Stimulated activated CD8-positive, alpha-beta memory T cell treated with anti-CD3 and anti-CD28 coated beads, Interleukin-7, amount 100 ng/mL, for 48 hours (primary cell): Measurements from ENCODE around the gene TMTC1.
"Not testable (repeated sequence)": the region's sequence is repeated elsewhere in the genome, so short reads cannot be mapped to it uniquely, and the experiment has no call there.

Source experiments
- DNase-seq, 2 donors: peaks; one replicate each; pipeline ENCODE4 v3.0.0-alpha.2; 2020; ENCODE audit warnings: low read depth in 1 of 2; ENCODE audit errors: extremely low read depth in 1 of 2

The TMTC1 gene

GRCh38 chr12:29783773-29784666, at the start of gene TMTC1:
Gene TMTC1, minus strand, starts transcription at chr12:29783942. Its CDS starts 191 bp downstream, at chr12:29783751.
- DNase-seq: no peak

- no peak for DNase-seq
Observed at GRCh38 chr12:29831173-29831572, 47.4 kb upstream of the TMTC1 start.

DNA sequence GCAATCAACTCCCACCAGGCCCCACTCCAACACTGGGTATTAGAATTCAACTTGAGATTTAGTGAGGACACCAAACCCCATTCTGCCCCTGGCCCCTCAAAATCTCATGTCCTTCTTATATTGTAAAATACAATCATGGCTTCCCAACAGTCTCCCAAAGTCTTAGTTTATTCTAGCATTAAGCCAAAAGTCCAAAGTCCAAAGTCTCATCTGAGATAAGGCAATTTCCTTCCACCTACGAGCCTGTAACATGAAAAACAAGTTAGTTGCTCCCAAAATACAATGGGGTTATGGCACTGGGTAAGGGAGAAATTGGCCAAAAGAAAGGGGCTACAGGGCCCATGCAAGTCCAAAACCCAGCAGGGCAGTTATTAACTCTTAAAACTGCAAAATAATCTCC, 46.6 kb upstream of the TMTC1 start:
- no peak for DNase-seq

DNA sequence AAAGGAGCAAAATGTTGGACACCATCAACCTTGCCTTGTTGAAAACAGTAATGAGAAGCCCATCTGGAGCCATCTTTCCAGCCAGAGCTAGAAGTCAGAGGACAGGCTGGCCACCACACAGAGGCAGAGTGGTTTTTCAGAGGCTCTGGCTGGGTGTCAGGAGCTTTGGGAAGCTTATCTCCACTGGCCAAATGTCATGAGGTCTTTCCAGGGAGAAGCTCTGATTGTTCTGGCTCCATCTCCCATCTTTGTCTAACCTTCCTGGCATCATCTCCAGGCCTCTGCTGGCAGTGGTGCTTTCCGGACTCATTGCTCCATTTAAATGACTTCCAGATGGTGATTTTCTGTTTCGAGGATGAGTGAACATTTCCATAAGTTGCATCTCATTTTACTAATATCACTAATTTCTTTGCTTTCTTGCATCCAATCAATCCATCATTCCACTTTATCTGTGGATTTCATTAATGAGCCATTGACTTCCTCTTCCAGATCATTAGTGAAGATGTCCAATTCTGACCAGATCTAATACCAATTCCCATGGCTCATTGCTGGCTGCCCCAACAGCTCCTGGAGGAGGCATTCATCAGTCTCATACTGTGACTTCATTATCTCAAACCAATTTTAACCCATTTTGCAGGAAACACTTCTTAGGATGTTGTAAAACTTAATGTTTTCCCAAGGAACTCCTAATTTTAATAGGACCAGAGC, 35.3 kb upstream of the TMTC1 start:
- no peak for DNase-seq

DNA sequence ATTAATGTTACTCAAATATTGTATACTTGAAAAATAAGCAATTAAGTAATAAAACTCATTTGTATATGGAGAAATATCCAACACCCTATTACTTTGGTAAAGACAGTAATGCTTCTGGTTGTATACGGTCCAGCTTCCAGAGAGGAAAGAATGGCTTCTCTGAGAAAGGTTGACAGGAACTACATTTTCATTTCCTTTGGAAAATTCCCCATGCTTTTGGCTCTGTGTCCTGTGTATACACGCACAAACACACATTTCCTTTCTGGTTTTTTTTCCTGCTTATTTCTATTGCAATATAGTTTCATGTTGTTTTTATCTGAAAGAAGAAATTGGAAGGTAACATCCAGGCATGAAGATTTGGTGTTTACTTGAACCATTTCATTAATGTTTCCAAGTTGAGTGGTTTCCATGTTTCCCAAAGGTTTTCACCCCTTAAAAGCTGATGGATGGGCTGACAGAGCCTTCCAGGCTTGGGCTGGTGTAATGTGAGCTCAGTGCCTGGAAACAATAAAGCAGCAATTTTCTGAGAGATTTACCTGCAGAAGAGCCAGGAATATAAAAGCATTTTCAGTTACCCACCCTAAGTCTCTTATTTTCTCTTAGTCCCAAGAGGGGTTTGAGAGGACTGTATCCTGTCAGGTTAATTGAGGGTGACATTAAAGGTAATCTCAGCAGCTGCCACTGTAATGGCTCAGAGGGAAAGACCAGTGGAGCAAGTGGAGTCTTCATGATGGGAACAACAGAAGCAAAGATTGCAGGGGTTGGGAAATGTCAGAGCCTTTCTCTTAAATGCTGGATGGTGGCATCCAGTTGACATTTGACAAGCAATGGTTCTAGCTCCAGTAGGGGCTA, 33.4 kb upstream of the TMTC1 start:
- DNase-seq: no peak

- DNase-seq: not testable (repeated sequence)
Observed at GRCh38 chr12:29809616-29810361, 26.0 kb upstream of the TMTC1 start.

DNA sequence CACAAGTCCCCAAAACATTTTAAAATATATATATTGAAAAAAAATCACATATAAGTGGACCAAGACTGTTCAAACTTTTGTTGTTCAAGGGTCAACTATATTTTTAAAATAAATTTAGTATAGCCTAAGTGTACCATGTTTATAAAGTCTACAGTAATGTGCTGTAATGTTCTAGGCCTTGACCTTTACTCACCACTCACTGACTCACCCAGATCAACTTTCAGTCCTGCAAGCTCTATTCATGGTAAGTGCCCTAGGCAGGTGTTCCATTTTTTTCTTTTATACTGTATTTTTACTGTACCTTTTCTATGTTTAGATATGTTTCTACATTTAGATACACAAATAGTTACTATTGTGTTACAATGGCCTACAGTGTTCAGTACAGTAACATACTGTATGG, 23.4 kb upstream of the TMTC1 start:
- DNase-seq: no peak

DNA sequence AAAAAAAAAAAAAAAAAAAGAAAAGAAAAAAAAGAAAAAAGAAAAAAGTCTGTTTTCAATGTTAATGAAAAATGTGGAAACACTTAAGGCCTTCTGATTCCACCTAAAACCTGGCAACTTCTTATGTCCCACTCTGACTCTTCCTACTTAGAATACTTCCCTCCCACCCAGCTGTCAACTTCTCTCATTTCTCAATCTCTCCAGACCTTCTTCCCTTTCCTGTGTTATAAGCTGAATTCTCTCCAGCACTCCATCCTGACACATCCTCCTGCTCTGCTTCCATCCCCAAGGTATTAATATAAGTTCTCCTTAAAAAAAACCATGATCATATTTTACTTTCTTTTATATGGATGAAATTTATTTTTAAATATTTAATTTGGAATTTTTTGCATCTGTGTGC, 20.3 kb upstream of the TMTC1 start:
- no peak for DNase-seq

DNA sequence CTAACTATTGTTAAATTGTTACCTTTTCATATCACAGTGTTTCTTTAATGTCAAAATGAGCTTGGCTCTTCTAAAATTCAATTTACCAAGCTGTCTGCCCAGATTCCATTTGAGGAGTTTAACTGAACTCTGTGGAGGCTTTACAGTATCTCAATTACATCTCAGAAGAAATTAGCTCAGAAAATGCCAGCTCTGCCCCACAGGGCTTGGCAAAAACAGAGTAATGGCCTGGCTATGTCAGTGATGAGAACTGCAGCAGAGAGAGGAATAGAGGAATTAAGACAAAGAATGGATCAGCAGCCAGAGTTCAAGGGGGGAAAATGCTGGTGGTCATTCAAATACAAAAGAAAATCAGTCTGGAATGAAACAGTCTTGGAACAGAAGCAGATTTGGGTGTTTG, 15.8 kb upstream of the TMTC1 start:
- DNase-seq: no peak

DNA sequence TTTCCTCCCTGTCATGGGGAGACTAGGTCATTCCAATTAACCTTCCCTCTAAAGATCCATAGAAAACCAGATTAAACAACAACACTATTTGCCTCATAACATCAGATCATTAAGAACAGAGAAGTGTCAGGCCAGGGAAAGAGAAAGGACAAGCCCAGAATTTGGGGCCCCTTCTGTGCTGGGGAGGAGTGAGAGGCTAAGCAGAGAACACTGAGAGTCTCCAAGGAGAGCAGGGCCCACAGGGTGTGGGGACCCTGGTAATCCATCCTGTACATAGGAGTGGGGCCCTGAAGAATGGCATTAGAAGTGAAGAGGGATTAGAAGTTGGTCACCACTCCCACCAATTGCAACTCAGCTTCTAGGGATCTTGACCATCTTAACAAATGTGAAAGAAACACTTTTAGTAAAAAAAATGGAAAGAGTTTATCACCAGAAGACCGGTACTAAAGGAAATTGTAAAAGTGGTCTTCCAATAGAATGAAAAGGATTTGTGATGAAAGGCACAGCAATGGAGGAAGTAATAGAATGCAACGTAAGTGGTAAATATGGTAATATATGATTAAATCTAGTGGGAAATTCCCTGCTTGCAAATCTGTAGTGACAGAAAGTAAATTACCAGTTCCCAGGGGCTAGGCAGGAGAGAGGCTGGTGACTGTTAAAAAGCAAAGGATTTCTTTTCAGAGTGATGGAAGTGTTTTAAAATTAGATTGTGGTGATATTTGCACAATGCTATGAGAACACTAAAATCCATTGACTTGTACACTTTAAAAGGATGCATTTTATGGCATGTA, 14.0 kb upstream of the TMTC1 start:
- no peak for DNase-seq

DNA sequence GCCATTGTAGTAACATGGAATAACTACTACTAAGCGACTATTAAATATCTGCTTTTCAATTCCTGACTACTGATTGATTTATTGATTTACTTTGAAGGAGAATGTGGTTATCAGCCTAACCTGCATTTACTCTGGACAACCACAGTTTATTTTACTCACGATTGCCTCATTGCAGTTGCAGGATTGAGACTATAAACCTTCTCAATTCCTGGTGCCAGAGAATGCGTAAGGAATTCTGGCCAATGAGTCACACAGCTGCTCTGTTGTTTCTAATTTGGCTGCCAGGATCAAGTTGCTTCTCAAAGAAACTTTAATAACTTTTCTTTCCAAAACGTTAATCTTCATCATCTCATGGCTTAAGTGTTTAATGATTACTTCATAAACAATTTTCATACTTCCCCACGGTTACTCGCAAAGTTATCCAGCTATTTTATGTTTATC, 13.1 kb upstream of the TMTC1 start:
- DNase-seq: no peak

DNA sequence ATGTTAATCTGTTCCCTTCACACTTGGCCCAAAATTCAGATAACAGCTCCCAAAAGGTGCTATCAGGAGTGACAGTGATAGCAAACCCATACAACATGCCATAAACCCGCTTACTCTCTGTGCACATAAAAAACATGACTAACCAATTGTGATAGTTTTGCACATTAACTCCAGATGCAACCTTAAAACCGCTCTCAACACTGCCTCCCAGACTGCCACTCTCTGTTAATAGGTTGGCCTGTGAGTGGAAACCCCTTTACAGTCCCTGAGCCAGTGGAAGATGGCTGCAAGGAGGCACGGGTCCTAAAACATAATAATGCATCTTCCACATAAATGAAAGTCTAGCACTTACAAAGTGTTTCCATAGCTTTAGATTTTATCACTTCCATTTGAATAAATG, 12.0 kb upstream of the TMTC1 start:
- no peak for DNase-seq

- no peak for DNase-seq
Observed at GRCh38 chr12:29794862-29795261, 11.1 kb upstream of the TMTC1 start.

DNA sequence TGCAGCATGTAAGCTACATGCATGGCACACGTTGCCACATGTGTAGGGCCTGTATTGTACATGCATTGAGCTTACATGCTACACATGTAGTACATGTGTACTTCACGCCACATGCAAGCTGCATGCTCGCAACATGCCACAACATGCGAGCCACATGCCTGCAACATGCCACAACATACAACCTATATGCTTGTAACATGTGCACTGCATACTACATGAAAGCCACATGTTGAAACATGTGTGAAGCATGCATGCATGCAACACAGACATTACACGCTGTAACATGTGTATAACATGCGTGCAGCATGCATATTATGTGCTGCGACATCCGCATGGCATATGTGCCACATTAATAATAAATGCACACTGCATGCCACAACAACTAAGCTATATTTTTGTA, 9.1 kb upstream of the TMTC1 start:
- no peak for DNase-seq

DNA sequence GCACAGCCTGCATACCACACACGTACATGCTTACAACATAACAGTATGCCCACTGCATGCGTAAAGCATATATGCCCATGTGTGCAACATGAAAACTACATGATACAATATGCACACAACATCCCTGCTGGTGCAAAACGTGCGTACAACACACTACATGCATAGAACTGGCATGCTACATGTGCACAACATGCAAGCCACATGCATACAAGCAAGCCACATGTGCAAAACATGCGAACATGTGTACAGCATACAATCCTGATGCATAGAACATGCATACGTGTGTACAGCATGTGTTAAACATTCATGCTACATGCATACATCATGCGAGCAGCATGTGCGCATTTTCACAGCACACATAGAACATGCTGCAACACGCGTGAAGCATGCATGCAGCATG, 8.4 kb upstream of the TMTC1 start:
- no peak for DNase-seq

DNA sequence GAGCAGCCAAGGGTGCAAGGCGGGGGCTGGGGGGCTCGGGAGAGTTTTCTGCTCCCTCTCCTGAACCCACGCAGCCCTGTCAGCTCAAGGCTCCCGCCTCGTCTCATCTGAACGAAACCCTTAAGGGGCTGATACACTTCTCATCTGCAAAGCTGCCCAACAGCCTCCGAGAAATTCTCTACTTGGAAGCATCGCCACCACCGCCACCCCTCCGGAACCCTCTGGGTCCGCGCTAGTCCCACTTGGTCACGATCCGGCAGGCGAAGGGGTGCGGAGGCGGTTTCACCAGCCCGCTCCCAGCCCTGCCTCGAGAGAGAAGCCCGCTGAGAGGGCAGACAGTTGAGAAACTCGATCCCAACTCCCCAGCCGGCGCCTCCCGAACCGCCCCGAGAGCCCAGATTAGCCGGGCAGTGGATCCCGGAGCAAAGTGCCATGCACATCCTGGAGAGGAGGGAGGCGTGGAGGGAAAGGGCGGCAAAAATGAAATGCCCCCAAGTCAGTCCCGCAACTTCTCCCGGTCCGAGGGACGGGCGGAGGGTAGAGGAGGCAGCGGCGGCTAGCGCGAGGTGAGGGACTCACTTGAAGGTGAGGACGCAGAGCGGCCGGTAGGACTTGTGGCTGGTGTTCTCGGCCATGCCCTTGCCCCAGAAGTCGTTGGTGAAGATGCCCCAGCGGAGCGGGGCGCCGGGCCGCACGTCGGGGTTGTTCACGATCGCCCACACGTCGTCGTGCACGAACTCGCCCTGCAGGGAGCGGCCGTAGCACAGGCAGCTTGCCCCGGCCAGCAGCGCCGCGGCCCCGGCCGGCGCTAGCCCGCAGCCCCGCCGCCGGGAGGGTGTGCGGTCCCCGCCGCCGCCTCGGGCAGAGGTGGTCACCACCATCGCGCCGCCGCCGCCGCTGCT, 620 bp downstream of the TMTC1 start:
- no peak for DNase-seq

DNA sequence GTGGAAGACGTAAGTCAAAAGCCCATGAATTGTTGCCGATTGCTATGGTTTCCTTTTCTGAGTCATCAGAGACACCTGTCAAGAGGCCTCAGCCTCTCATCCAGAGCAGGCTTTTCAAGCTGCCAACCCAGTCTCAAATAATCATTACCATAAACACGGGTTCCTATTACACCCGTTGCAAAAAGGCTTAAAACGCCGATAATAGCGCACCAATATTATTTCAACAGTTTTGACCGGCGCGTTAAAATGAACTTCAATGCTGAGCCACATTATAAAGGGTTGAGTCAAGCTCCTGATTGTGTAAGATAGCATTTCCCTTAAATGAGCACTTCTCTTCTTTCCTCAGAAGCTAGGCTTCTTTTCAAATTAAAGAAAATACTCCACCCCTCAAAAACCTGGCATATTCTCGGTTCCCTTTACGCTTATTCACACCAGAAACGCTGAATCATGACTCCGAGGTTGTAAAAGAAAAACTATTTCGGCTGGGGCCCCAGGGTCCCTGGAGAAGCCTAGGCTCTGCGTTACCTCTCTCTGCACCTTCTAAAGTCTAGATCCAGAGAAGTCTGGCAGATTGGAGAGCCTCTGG, 1.4 kb downstream of the TMTC1 start:
- DNase-seq: no peak

- DNase-seq: no peak
Observed at GRCh38 chr12:29781705-29782266, 2.0 kb downstream of the TMTC1 start.
